Measurements from ENCODE around the gene ZNF70. TPM values are rescaled to one million over a fixed set of nuclear protein-coding genes. Genes with fewer than 3 reads are reported as not detected.

Gene ZNF70
- 1 to 10 TPM; 4.1 to 7.4 (median 6.0) TPM for total RNA-seq

GRCh38 chr22:23750714-23751440, at the start of gene ZNF70:
Gene ZNF70 (minus strand): TSS chr22:23751112. CDS start chr22:23745140, 5,972 bp downstream.
- Histone ChIP-seq H3K27me3 (no peaks in the 10 kb centered on the region), H3K4me1 (peaks cover 0 to 20% (median 7%) of the 10 kb centered on the region in 4 donors), H3K4me3 (peak within 1 kb of the TSS; percentile 53 to 92 (median 71)), H3K36me3 (peaks cover 0 to under 1% (median 0%) of the 10 kb centered on the region in 3 donors), H3K27ac (peak within 1 kb of the TSS; percentile 50 to 95 (median 92)), H3K9me3 (no peaks in the 10 kb centered on the region)
- DNase-seq (ENCODE audit: low spot score in 2 of 2), result peak; percentile 72 to 73
- TF ChIP-seq EP300 (IDR thresholded peaks at IDR 0.05) (peak in 1 of 2 donors; percentile 43), POLR2A (IDR thresholded peaks at IDR 0.05) (peak in 1 of 2 donors; percentile 53)
- TF ChIP-seq, protein P1, sequence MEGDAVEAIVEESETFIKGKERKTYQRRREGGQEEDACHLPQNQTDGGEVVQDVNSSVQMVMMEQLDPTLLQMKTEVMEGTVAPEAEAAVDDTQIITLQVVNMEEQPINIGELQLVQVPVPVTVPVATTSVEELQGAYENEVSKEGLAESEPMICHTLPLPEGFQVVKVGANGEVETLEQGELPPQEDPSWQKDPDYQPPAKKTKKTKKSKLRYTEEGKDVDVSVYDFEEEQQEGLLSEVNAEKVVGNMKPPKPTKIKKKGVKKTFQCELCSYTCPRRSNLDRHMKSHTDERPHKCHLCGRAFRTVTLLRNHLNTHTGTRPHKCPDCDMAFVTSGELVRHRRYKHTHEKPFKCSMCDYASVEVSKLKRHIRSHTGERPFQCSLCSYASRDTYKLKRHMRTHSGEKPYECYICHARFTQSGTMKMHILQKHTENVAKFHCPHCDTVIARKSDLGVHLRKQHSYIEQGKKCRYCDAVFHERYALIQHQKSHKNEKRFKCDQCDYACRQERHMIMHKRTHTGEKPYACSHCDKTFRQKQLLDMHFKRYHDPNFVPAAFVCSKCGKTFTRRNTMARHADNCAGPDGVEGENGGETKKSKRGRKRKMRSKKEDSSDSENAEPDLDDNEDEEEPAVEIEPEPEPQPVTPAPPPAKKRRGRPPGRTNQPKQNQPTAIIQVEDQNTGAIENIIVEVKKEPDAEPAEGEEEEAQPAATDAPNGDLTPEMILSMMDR (IDR thresholded peaks at IDR 0.05), result peak in 2 of 5 experiments; percentile 11 to 26
- WGBS, 2 donors, result 0% methylated on average over 10 to 45 of the region's 78 CpGs

GRCh38 chr22:23796461-23796860, 45.5 kb upstream of the ZNF70 start:
- H3K4me1 ChIP-seq, result peaks cover 0 to 22% (median 0%) of the 10 kb centered on the region in 4 donors
- TF ChIP-seq, protein P1 (IDR thresholded peaks at IDR 0.05), result no peak
- TF ChIP-seq EP300 (IDR thresholded peaks at IDR 0.05) (no peak), POLR2A (IDR thresholded peaks at IDR 0.05) (no peak)
- H3K36me3 ChIP-seq, result peaks cover 0 to 92% (median 19%) of the 10 kb centered on the region in 3 donors
- no peak for DNase-seq (ENCODE audit: low spot score in 2 of 2)
- no peaks in the 10 kb centered on the region for H3K9me3 ChIP-seq
- H3K27ac ChIP-seq, result no peak overlapping the region
- no peak overlapping the region for H3K4me3 ChIP-seq
- H3K27me3 ChIP-seq, result no peaks in the 10 kb centered on the region
- WGBS, 2 donors, result 52 to 56% methylated on average over 5 of the region's 5 CpGs

DNA sequence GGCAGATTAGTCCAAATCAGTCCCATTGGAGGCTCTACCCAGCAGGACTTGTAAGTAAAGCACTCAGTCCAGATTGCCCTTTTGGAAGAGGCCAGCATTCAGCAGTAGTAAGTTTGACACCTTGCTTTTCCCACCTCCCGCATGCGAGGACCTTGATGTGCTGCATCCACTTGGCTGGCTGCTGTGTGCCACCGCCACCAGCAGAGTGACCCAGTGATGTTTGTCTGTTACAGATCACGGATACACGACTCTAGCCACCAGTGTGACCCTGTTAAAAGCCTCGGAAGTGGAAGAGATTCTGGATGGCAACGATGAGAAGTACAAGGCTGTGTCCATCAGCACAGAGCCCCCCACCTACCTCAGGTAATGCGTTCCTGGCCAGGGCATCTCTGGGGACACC, 42.4 kb upstream of the ZNF70 start:
- DNase-seq (ENCODE audit: low spot score in 2 of 2), result no peak
- H3K27ac ChIP-seq, result no peak overlapping the region
- H3K9me3 ChIP-seq, result no peaks in the 10 kb centered on the region
- 85 to 91% methylated on average over 8 of the region's 8 CpGs for WGBS, 2 donors
- no peak overlapping the region for H3K4me3 ChIP-seq
- TF ChIP-seq EP300 (IDR thresholded peaks at IDR 0.05) (no peak), POLR2A (IDR thresholded peaks at IDR 0.05) (no peak)
- TF ChIP-seq, protein P1 (IDR thresholded peaks at IDR 0.05), result no peak
- H3K27me3 ChIP-seq, result no peaks in the 10 kb centered on the region
- peaks cover 0 to 60% (median 12%) of the 10 kb centered on the region in 3 donors for H3K36me3 ChIP-seq
- H3K4me1 ChIP-seq, result peaks cover 0 to 53% (median 14%) of the 10 kb centered on the region in 4 donors

DNA sequence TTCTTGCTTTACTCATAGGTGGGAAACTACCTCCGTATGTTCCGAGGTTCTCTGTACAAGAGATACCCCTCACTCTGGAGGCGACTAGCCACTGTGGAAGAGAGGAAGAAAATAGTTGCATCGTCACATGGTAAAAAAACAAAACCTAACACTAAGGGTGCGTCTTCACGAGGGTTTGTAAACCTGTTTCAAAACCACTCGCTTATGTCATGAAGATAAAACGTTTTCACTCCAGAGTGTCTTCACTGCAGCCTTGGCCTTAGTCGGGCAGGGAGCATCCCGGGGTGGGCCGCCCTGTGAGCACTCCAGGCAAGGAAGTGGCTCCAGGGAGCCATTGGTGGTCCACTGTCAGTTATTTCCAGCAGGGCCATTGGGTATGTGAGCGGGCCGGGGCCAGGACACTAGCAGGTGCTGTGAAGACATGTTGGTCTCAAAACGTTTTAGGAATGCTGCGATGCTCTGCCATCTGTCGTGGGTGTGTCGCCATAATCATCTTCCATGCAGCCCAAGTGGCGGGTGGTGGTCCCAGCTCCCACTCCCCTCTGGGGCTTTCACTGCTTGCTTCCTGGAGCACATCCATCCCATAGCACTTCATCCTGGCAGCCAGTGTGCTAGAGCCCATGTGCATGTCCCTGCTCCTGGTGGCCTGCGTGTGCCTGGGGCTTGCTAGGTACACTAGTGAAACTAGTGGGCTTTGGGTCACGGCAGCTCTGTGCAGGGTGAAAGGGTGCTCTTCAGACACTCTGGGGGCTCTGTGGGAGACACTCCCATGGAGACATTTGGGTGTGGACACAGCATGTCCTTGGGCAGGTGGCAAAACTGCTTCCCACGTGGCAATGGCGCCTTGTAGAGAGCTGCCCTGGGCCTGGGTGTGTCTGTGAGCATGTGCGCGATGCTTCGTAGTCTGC, 41.1 kb upstream of the ZNF70 start:
- Histone ChIP-seq H3K27ac (peak overlapping the region in 2 of 4 donors; percentile 18 to 64), H3K4me1 (peaks cover 0 to 61% (median 21%) of the 10 kb centered on the region in 4 donors), H3K4me3 (no peak overlapping the region)

More for the DNA sequence above, 41.1 kb upstream of the ZNF70 start:
- Histone ChIP-seq H3K36me3 (peaks cover 0 to 50% (median 12%) of the 10 kb centered on the region in 3 donors), H3K27me3 (no peaks in the 10 kb centered on the region), H3K9me3 (no peaks in the 10 kb centered on the region)
- TF ChIP-seq EP300 (IDR thresholded peaks at IDR 0.05), result no peak
- TF ChIP-seq, protein P1 (IDR thresholded peaks at IDR 0.05), result no peak
- no peak for TF ChIP-seq POLR2A (IDR thresholded peaks at IDR 0.05)
- no peak for DNase-seq (ENCODE audit: low spot score in 2 of 2)
- 78 to 79% methylated on average over 25 of the region's 25 CpGs for WGBS, 2 donors

All from tibial nerve (tissue), 4 donors.